Liver (tissue), 3 donors: Measurements from ENCODE around the gene IL26.

Experiments used
- SP1 ChIP-seq: IDR thresholded peaks from 2 replicates; pipeline ENCODE4 v1.6.1; 2018; ENCODE audit warnings: antibody characterized with exemption, mild to moderate bottlenecking
- TF ChIP-seq, protein P1 (sequence below): IDR thresholded peaks from 2 replicates; pipeline ENCODE4 v1.6.1; 2016; ENCODE audit warnings: antibody characterized with exemption
- TF ChIP-seq, protein P2 (sequence below): fragments of 150-350 bp; IDR thresholded peaks from 2 replicates; pipeline ENCODE4 v1.5.1; 2017; ENCODE audit warnings: improper control_type of control experiment, low read depth, low read length; ENCODE audit not compliant: missing input control
- TF ChIP-seq, protein P3 (sequence below): IDR thresholded peaks from 2 replicates; pipeline ENCODE4 v1.6.1; 2016; ENCODE audit warnings: antibody characterized with exemption, mild to moderate bottlenecking
- TF ChIP-seq, protein P4 (sequence below): IDR thresholded peaks from 2 replicates; pipeline ENCODE4 v1.6.1; 2016; ENCODE audit warnings: antibody characterized with exemption
- donor health status: healthy.
- donor health status: healthy.

DNA sequence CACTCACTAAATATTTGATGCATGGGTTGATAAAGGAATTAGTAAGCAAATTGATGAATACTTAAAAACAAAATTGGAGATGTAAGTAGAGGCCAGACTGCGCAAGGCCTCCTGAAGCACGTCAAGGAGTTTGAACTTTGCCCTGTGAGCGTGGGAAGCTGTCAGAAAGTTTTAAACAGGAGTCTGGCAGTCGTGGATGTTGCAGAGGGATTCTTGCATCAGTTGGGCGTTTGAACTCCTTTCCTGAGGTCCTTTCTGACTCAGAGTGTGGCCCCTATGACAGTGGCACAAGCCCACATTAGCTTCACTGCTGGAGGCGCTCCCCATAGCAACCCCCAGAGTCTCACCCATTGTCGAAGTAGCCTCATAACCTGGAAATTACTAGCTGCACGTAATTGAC lies 45.7 kb upstream of the IL26 start:
- TF ChIP-seq, protein P1, sequence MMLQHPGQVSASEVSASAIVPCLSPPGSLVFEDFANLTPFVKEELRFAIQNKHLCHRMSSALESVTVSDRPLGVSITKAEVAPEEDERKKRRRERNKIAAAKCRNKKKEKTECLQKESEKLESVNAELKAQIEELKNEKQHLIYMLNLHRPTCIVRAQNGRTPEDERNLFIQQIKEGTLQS, result no peak
- TF ChIP-seq, protein P2, sequence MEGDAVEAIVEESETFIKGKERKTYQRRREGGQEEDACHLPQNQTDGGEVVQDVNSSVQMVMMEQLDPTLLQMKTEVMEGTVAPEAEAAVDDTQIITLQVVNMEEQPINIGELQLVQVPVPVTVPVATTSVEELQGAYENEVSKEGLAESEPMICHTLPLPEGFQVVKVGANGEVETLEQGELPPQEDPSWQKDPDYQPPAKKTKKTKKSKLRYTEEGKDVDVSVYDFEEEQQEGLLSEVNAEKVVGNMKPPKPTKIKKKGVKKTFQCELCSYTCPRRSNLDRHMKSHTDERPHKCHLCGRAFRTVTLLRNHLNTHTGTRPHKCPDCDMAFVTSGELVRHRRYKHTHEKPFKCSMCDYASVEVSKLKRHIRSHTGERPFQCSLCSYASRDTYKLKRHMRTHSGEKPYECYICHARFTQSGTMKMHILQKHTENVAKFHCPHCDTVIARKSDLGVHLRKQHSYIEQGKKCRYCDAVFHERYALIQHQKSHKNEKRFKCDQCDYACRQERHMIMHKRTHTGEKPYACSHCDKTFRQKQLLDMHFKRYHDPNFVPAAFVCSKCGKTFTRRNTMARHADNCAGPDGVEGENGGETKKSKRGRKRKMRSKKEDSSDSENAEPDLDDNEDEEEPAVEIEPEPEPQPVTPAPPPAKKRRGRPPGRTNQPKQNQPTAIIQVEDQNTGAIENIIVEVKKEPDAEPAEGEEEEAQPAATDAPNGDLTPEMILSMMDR, result no peak
- TF ChIP-seq, protein P3, sequence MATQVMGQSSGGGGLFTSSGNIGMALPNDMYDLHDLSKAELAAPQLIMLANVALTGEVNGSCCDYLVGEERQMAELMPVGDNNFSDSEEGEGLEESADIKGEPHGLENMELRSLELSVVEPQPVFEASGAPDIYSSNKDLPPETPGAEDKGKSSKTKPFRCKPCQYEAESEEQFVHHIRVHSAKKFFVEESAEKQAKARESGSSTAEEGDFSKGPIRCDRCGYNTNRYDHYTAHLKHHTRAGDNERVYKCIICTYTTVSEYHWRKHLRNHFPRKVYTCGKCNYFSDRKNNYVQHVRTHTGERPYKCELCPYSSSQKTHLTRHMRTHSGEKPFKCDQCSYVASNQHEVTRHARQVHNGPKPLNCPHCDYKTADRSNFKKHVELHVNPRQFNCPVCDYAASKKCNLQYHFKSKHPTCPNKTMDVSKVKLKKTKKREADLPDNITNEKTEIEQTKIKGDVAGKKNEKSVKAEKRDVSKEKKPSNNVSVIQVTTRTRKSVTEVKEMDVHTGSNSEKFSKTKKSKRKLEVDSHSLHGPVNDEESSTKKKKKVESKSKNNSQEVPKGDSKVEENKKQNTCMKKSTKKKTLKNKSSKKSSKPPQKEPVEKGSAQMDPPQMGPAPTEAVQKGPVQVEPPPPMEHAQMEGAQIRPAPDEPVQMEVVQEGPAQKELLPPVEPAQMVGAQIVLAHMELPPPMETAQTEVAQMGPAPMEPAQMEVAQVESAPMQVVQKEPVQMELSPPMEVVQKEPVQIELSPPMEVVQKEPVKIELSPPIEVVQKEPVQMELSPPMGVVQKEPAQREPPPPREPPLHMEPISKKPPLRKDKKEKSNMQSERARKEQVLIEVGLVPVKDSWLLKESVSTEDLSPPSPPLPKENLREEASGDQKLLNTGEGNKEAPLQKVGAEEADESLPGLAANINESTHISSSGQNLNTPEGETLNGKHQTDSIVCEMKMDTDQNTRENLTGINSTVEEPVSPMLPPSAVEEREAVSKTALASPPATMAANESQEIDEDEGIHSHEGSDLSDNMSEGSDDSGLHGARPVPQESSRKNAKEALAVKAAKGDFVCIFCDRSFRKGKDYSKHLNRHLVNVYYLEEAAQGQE, result no peak
- TF ChIP-seq, protein P4, sequence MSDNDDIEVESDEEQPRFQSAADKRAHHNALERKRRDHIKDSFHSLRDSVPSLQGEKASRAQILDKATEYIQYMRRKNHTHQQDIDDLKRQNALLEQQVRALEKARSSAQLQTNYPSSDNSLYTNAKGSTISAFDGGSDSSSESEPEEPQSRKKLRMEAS, result no peak
- no peak for TF ChIP-seq SP1
